Stimulated activated CD8-positive, alpha-beta memory T cell treated with anti-CD3 and anti-CD28 coated beads, Interleukin-15, amount 100 ng/mL, for 24 hours (primary cell): ENCODE results near the gene TRAP1.

Source experiments
- DNase-seq: peaks from one replicate; pipeline ENCODE4 v3.0.0-alpha.2; 2020; ENCODE audit warnings: low read depth

The TRAP1 gene

DNA sequence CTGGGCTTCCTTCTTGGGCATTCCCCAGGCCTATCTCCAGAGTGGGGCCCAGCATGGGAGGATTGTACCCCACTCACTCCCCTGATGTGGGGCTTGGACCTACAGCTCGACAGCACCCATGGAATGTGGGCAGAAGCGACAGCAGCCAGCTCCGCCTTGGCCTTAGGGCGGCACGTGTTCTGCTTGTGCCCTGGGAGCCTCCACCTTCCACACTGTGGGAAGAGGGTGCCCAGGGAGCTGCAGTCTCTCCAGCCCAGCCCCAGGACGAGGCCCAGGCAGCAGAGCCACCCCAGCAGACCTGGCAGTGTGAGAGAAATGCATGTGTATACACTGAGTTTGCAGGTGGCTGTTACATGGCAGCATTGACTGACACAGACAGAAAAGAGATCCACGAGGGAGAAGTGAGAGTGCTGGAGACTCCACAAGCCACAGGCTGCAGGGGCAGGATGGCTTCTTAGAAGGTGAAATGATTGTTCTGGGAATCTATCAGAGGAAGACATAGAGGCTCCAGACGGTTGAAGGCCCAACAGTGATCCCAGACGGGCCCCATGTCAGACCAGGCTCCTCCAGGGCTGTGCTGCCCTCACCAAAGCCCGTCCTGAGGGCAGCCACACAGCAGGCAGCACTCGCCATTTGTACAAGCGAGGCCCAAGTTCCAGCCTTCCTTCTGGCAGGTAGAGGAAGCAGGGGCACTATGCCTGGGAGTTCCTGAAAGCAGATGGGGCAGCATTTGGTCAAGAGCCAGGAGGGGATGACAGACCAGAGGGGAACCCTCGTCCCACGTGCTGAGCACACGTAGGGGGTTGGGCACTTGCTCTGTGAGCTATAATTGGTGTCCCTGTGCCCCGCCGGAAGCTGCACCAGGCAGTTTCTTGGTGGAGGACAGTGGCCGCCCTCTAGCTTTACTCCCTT, 65.6 kb downstream of the TRAP1 start:
- no peak for DNase-seq

DNA sequence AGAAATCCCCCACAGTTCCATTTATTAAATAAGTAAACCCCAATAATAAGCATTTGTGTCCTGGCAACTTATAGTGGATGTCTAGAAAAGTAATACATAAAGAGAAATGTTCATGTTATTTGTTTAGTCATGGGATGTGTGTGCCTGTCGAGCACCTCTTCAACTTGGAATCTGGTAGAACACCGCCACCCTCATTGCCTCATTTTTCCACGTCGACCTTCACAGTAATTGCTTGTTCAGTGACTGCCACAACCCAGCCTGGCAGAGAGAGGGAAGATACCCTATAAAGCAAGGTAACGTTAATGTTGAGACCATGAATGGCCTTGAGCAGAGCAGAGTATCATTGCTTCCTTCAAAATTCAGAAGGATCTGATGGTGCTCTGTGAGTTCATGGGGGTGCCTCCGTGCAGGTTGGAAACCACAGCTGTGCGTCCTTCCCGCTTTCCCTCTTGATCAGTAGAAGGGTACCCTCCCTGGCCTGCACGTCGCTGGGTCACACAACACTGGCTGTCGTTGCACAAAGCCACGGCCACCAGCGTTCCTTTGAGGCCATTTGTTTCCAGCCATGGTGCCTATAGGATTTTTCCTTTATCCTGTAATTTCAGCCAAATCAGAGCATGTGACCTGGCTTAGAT, 66.6 kb downstream of the TRAP1 start:
- no peak for DNase-seq

DNA sequence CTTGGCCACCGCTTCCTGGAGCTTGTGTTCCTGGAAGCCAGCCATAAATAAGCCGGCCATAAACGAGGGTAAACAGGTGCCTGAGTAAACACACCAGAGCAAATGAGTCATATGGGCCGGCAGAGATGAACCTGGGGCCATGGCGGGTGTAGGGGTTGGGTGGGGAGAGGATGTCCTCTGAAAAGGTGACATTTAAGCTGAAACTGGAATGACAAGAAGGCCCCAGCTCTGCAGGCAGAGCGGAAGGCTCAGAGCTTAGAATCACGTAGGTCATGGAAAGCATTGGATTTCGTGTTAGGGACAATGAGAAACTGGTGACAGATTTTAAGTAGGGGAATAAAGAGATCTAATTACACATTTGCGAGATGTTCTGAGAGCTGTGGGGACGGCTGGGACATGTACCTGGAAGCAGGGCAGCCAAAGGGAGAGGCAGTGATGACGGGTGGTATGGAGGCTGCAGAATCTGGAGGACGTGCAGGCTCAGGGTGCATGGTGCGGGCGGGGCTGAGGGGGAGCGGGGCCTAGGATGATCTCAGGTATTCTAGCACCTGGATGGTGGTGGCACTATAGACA, 70.9 kb downstream of the TRAP1 start:
- DNase-seq = no peak

DNA sequence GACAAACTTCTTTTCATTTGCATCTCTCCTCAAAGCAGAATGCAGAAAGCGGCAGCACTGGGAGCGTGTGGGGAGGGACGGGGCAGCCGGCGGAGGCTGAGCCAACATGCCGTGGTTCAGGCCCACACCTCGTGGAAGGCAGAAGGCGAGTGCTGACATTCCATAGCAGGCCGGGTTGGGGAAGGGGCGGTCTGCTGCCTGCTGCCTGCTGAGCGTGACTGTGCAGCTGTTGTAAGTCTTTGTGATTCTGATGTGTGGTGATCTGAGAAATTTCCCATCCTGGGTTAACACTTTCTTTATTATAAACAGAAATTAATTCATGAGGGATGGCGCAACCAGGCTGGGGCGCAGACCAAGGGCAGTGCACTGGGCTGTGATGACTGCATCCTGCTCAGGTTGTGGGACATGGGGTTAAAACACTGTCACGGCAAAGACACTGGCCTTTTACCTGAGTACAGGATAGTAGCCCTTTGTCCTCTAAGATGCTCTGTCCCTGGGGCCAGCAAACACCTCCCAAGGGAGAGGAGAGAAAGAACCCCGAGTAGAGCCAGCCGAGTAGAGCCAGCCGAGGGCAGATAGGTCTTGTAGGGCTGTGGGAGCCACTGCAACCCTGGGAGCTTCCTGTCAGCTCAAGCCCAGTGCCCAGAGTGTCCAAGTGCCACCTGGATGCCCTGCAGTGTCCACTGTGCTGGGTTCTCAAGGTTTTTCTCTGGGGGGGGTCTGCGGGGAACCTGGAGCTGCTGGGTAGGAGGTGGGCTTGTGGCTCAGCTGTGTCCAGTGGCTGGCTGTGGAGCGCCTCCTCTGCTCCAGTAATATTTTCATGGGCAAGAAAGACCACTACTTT, 71.6 kb downstream of the TRAP1 start:
- no peak for DNase-seq

DNA sequence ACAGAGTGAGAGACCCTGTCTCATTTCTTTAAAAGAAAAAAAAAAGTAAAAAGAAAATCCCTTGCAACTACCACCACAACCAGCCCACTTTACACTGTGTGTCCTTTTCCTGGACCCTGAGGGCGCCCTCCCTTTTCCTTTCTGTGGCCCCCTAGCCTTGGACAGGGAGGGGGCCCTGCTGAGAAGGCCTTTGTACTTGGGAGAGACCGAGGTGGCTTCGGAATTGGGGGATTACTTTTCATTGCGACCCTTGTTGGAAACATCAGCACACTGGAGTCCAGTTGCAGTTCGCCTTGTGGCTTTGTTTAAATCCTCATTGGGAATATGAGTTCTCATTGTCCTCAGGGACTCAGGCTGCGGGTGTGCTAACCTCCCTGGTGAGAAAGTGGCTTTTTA, 72.2 kb downstream of the TRAP1 start:
- DNase-seq = no peak

DNA sequence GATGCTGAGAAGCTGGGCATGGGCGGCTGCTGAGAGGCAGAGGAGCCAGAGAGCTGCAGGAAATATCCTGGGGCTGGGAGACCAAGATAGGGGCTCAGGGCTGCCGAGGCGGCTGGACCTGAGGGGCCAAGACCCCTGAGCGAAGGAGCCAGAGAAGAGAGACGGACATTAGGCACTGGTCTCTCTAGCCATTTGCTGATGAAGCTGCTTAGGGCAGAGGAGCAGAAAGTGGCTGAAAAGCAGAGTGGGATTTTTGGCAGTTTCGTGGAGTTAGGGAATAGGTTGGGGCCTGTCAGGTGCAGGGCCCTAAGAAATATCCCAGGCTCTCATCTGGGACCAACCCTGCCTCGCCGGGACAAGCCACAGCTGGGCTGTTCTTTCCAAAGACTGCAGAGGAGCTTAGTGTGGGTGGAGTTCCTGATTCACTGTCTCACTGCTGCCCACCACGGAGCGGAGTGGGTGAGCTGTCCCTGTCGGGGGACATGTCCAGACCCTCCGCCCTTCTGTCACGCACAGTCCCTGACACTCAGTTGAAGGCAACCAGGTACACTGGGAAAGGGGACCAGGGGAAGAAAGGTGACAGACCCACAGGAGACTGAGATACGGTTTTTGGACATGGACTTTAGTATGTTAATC, 74.1 kb downstream of the TRAP1 start:
- DNase-seq = no peak

DNA sequence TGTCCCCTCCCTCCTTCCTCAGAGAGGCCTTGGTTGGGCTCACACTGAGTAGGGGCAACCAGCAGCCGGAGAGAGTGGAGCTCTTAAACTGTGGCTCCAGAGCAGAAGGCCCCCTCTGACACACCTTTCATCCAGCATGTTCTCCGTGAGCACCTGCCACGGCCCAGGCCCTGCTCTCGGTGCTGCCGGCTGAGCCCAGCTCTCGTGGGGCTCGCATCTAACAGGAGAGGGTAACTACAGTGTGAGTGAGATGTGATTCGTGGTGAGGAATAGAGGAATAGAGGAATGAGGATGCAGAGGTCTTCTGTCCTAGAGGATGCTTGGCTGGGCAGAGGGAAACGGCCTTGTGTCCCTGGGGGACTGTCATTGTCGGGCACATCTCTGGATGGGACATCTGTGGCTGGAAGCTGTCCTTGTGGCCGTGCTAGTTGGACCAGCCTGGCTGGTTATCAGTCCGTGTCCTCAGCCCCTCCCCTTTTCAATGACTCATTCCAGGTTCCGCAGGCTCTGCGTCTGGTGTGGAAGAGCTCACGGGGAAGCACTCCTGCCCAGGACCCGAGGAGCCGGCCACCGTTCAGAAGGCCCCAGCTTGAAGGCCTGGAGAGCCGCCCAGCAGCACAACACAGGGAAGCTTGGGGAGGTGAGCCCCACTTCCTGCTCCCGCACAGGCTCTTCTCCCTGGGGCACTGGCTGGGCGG, 74.8 kb downstream of the TRAP1 start:
- no peak for DNase-seq

DNA sequence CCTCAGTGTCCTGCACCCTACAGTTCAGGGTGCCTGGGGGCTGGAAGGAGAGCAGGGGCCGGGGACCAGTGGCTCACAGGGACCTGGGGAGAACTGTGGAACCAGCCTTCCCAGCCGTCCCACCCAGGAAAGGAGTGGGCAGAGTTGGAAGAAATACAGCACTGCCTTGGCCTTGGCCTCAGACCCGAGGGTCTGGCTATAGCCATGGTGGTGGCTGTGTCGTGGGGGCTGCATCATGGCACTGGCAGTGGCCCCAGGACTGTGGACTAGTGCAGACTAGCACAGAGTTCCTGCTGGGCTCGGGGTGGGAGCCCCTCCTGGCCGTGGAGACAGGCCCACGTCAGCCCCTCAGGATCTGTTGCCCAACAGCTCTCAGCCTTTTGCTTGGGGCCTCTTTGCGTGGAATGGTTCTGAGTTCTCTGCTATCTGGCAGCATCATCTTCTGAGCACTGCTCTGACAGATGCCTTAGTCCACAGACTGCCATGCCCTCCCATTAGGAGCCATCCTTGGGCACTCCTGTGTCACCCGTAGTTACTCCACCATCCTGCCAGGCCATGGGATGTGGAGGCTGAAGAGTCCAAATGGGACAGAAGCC, 75.4 kb downstream of the TRAP1 start:
- no peak for DNase-seq

DNA sequence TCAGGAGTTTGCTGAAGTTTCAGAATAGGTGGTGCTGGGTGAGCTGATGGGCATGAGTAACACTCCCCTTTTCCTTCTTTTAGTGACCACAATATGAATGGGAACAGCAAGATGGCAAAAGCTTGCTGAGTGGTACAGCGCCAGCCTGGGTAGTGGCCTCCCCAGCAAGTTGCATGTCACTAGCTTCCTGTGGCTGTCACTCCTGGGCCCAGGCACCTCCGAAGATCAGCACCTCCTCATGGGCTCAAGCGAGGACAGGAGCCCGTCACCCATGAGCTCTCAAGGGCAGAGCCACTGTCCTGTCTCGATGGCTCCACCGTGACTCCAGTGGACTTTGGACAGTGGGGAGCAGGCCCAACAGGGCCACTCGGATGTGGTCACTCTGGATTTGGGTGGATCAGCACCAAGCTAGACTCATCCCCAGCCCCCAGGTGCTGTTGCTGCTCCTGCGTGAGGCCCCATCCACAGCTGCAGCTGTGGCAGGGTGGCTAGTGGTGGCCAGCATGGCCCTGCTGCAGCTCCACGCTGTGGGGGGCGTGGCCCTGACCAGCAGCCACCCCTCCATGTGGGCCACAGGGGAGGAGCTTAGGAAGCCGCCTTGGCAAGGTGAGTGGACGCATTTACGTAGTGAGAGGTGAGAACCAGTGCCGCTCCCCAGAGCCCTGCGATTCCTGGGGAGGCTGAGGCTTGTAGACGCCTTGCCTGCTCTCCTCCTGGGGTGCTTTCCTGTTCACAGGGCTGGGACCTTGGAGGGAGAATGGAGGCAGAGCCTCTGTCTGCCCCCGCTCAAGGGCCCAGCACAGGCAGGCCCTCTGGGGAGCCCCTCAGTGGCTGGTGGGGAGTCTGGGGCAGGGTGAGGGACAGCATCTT, 76.5 kb downstream of the TRAP1 start:
- no peak for DNase-seq

DNA sequence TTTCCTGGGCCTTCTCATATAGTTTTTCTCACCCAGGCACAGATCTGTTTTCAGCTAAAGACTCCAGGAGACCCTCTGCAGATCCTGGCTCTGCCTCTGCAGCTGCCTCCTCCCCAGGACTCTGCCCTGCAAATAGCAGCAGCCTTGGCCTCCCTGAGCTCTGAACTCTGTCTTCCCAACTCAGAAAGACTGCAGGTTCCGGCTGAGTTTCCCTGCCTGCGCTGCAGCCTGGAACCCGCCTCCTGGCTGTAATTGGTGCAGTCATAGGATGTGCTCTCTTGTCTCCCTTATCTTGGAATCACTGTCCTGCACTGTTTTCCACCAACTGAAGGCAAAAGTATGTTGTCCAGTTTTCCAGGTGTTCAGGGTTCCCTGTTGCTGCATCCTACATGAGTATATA, 77.1 kb downstream of the TRAP1 start:
- DNase-seq = no peak

DNA sequence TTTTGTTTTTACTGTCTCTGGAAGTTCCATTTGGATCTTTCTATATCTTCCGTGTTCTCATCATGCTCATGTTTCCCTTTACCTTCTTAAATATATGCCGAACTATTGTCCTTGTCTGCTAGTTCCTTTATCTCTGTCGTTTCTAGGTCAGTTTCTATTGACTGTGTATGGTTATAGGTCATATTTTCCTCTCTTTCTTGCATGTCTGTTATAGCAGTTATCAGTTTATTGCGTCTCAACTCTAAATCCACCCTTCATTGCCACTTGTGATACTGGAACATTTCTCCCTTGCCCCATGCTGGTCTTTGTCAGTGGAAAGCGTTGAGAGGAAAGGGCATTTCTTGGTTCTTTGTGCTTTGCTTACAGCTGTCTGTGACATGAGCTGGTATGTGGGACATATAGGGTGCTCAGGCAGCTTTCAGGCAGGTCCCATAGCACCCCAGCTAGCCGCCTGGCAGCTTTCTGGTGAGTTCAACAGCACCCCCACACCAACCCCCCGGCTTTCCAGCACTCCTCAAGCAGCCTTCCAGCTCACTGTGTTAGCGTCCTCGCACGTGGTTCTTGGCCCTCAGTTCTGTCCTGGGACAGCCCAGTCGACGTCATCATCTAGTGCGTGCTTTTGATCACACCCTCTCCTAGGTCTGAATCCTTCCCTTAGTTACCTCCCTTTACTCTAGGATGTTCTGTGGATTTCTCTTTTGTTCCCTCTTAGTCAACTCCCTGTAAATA, 78.2 kb downstream of the TRAP1 start:
- DNase-seq = no peak

DNA sequence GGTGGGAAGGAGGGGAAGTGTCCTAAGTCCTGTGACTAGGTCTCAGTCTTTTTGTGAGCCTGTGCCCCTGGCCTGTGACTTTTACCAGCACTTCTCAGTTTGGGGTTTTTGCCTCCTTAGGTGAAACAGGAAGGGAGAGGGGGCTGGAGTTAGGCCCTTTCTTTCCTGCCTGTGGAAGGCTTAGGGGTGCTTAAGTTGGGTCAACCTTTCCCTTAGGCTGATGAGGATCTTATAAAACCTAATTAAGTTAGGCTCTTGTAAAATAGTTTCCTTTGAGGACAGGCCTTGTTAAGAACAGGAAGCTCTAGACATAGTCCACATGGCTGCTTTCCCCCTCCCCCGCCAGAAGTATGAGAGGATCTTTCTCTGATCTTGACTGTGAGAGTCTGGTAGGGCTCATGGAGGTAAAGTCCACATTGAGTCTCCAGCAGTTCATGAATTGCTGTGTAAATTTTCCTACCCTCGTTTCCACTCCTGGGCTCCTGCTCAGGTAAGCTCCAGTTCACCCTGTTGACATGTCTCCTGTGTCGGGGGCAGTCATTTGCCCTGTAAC, 79.9 kb downstream of the TRAP1 start:
- DNase-seq = no peak

DNA sequence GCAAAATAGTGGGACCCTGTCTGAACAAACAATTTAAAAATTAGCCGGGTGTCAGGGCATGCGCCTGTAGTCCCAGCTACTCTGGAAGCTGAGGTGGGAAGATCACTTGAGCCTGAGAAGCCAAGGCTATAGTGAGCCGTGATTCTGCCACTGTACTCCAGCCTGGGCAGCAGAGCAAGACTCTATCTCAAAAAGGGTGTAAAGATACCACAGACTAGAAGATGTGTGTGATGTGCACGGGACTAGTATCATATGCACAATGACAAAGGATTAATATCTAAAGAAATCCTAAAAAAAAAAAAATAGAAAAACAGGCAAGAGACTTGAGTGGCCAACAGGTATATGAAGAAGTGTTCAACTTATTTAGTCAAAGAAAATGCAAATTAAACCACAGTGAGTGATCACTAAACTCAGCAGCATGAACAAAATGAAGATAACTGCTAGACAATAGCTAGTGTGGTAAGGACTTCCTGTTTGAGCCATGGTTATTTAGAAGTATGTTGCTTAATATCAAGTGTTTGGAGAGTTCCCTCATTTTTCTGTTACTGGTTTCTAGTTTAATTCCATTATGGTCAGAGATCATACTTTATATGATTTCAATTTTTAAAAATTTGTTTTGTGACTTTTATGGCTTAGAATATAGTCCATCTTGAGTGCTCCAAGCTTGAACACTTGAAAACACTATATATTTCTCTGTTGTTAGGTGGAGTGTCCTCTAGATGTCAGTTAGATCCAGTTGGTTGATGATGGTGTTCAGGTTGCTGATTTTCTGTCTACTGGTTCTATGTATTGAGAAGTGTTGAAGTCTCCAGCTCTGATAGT, 91.2 kb downstream of the TRAP1 start:
- no peak for DNase-seq

DNA sequence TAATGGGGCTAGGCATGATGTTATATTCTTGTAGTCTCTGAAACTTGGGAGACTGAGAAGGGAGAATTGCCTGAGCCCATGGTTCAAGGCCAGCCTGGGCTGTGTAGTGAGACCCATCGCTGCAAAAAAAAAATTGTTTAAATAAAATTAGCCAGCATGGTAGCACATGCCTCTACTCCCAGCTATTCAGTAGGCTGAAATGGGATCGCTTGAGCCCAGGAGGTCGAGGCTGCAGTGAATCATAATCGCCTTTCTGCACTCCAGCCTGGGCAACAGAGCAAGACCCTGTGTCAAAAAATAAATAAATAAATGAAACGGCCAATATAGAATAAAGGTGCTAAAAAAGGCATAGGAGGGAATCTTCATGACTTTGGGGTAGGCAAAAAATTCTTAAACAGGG, 92.0 kb downstream of the TRAP1 start:
- DNase-seq = no peak

DNA sequence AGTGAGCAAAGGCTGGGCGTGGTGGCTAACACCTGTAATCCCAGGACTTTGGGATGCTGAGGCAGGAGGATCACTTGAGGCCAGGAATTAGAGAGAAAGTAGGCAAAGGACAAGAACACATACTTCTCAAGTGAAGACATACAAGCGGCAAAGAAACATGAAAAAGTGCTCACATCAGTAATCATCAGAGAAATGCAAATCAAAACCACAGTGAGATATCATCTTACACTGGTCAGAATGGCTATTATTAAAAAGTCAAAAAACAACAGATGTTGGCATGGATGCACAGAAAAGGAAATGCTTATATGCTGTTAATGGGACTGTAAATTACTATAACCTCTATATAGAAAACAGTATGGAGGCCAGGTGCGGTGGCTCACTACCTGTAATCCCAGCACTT, 93.7 kb downstream of the TRAP1 start:
- DNase-seq = no peak

DNA sequence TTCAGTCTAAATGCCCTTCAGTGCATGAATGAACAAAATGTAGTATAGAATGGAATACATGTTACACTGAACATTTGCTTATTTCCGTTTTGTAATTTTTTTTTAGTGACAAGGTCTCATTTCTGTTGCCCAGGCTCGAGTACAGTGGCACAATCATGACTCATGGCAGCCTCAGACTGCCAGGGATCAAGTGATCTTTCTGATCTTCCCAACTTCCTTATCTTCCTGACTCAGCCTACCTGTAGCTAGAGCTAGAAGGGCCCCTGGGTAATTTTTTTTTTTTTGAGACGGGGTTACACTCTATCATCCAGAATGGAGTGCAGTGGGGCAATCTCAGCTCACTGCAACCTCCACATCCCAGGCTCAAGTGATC, 98.6 kb downstream of the TRAP1 start:
- DNase-seq = no peak

DNA sequence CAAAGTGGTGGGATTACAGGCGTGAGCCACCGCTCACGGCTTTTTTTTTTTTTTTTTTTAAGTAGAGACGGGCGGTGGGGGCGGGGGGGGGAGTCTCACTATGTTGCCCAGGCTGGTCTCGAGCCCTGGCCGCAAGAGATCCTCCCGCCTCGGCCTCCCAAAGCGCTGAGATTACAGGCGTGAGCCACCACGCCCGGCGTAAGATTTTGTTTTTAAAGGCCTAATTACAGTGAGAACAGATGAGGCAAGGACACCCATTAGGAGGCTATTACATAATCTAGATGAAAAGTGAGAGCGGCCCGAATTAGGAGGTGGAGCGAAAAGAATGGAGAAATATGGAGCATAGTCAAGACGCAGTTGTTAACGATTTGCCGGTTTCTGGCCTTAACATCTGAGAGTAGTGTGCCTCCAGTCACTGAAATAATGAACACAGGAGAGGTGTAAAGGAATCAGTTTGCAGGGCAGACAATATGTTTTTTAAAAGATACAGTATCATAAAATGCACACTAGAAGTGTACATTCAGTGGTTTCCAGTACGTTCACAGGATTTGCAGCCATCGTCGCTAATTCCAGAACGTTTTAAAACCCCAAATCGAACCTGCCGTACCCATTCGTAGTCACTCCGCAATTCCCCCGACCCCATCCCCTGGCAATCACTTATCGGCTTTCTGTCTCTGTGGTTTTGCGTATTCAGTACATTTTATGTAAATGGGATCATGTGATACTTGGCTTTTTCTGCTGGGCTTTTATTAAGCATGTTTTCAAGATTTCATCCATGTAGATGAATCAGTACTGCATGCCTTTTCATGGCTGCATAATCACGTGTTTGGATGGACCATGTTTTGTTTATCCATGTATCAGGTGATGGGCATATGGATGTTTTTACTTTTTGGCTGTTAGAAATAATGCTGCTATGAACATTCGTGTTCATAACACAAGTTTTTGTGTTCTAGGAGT, 104.5 kb downstream of the TRAP1 start:
- DNase-seq = no peak
